CD4-positive, alpha-beta T cell treated with Interferon alpha-2 for 1 hour (primary cell): ENCODE results near the gene ATP13A4.

Experiments
- DNase-seq, 2 donors: peaks; one replicate each; pipeline ENCODE4 v3.0.0-alpha.2; 2020 to 2022

Gene ATP13A4

DNA sequence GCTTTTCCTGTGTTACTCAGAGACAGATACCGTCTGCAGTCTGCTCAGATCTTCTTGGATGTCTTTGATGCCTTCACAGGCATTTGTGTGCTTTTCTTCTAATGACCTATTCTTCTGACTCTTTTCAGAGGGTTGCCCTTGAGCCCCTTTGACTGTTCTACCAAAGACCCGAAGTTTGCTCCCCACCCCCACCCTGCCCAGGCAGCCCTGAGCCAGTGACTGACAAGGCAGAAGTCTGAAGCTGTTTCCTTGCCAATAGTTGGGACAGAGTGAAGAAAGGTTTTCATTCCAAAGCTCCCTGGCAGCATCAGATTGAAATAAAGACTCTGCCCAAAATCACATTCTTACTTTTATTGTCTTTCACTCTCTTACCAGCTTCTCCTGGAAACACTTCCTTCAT lies 167.1 kb downstream of the ATP13A4 start:
- DNase-seq = no peak

- no peak for DNase-seq
Observed at GRCh38 chr3:193378706-193379105, 176.0 kb downstream of the ATP13A4 start, which contains the start of gene ATP13A5. Gene ATP13A5, minus strand, starts transcription at chr3:193378753. Its CDS starts 28 bp downstream, at chr3:193378725.

DNA sequence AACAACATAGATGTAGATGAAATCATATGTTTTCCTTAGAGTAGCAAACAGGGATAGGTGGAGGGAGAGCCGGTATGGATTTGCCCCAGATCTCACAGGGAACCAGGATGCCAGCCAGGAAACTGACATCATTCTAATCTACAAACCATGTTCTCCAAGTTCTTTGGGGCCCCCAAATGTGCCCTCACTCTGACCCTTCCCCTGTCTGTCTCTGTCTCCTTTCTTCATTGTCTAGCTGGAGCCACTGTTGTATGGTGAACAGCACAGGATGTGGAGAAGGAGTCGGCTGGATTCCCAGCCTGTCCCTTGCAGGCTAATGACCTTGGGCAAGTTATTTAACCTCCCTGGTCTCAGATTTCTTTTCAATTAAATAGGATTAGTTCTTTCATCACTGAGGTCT lies 177.1 kb downstream of the ATP13A4 start:
- no peak for DNase-seq

DNA sequence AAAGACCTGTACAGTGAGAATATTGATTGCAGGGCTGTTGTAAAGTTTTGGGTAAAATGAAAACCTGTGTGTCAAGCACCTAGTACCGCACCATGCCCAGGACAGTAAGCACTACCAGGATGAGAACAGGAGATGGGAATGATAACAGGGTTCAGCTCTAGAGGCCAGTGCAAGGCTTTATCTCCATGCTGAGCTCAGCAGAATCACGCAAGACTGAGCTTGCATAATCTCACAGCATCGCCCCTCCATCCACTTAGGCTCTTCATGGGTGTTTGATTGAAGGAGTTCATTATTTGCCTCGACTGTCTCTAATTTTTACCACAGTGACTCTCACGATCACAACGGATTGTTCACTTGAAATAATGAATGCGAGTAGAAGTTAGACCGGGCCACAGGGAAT lies 179.1 kb downstream of the ATP13A4 start:
- DNase-seq = no peak

DNA sequence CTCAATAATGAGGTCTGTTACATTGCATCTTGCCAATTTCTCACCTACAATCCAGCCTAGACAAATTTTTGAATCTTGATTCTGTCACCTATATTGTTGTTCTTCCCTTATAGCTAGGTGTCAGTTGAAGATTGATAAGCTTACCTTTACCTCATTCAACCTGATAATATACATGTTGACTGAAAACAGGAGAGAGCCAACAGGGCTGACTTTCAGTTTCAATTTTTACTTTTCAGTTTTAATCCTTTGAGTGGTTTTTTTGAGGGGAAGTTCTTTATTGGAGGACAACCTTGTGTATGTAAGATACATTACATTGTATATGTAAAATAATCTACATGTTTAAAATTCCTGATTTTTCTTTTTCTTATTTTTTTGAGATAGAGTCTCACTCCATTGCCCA lies 181.9 kb downstream of the ATP13A4 start:
- DNase-seq = no peak

DNA sequence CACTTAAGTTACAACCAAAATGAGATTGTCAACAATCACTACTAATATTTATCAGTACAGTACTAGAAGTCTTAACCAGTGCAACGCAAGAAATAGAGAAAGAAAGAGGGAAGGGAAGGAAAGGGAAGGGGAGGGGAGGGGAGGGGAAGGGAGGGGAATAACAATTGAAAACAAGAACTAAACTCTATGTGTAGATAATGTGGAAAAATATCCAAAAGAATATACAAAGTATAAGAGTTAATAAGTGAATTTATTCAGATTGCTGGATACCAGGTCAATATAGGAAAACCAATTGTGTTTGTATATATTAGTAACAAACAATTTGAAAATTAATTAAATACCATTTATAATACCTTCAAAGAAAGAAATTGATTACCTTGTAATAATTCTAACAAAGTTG lies 186.8 kb downstream of the ATP13A4 start:
- DNase-seq = no peak

- DNase-seq = no peak
Observed at GRCh38 chr3:193357291-193357690, 197.4 kb downstream of the ATP13A4 start.

DNA sequence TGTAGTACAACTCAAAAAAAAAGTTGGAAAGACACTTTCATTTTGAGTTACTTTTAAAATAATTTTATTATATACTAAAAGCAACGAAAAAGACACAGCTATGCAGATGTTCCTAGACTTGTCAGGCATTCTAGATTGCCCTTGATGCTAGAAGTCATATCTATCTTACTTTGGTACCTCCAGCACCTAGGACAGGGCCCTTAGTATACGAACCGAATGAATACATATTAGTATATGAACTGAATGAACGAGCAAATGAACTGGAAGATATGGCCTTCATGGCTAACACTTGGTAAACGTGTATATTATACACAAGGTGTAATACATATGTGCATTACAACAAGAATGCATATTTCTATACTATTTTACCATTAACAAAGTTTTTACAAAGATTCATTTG lies 200.3 kb downstream of the ATP13A4 start:
- DNase-seq = no peak
